K562 (cell line): ENCODE measurements around the gene PRR7. TPM values are rescaled to one million over a fixed set of nuclear protein-coding genes. Genes with fewer than 3 reads are reported as not detected.
A peak's percentile ranks its signal among the peaks of the same experiment; 100 is the strongest.

Experiments
- COPS2 ChIP-seq: fragments of 450-650 bp; conservative IDR thresholded peaks from 2 replicates; pipeline ENCODE4 v1.6.1; 2016; ENCODE audit warnings: mild to moderate bottlenecking, moderate library complexity
- HDGF ChIP-seq: fragments of 450-650 bp; IDR thresholded peaks from 2 replicates; pipeline ENCODE4 v1.6.1; 2016
- JUNB ChIP-seq: fragments of 450-650 bp; formaldehyde crosslinking; conservative IDR thresholded peaks from 2 replicates; pipeline ENCODE4 v1.4.0; 2020; ENCODE audit warnings: mild to moderate bottlenecking
- NFIC ChIP-seq: fragments of 450-650 bp; IDR thresholded peaks from 2 replicates; pipeline ENCODE4 v1.6.1; 2017; ENCODE audit warnings: mild to moderate bottlenecking, inconsistent platforms
- NR2C2 ChIP-seq, 2 experiments: fragments of 200-800 bp in 1 of 2; sonication (Bioruptor generic) in 1 of 2; sonication (generic) in 1 of 2; formaldehyde crosslinking in 1 of 2; IDR thresholded peaks; 2 replicates each; pipeline versions ENCODE4 v1.6.1 to v1.8.0; 2016 to 2022; ENCODE audit warnings: mild to moderate bottlenecking in 1 of 2, missing compliant biosample characterization in 1 of 2, missing genetic modification characterization in 1 of 2, missing genetic modification reagents in 1 of 2
- PCBP1 ChIP-seq: fragments of 200-400 bp; formaldehyde crosslinking; IDR thresholded peaks from 2 replicates; pipeline ENCODE4 v1.6.1; 2018; ENCODE audit warnings: mild to moderate bottlenecking, low read depth, low read length; ENCODE audit not compliant: poor library complexity, severe bottlenecking
- PHF8 ChIP-seq: fragments of 200-600 bp; sonication (generic); IDR thresholded peaks from 2 replicates; pipeline ENCODE4 v1.6.1; 2012; ENCODE audit warnings: mixed run types, mild to moderate bottlenecking, inconsistent platforms, low read length, moderate library complexity, borderline replicate concordance
- ZBTB7A ChIP-seq: IDR thresholded peaks from 2 replicates; pipeline ENCODE4 v1.6.1; 2011; ENCODE audit warnings: low read depth, mild to moderate bottlenecking, low read length, moderate library complexity, borderline replicate concordance; ENCODE audit not compliant: control insufficient read depth
- polyA plus RNA-seq, 8 experiments: library from polyadenylated mRNA; depleted of rRNA in 4 of 8; stranded (reverse) in 5 of 8; unstranded in 3 of 8; fragments of >200 nt; fragmentation: Nextera tagmentation in 2 of 8; fragmentation: Illumina TruSeq in 1 of 8; extraction: Ambion mirVana in 2 of 8; extraction: Trizol in 1 of 8; gene quantifications; 2 replicates each; pipeline versions ENCODE4 v1.2.1 to v1.2.3, GENCODE V29; 2011 to 2014; ENCODE audit warnings: inconsistent platforms in 1 of 8, missing spikeins in 1 of 8
- total RNA-seq, 7 experiments: library from RNA; depleted of rRNA in 6 of 7; stranded (reverse); fragments of >200 nt in 6 of 7; fragmentation: Illumina TruSeq in 2 of 7; extraction: Trizol in 2 of 7; gene quantifications; 2 replicates each; pipeline versions ENCODE4 v1.2.1 to v1.2.3, GENCODE V29; 2011 to 2021; ENCODE audit warnings: low replicate concordance in 1 of 7
- TF ChIP-seq, protein P1 (sequence below): fragments of 250-450 bp; sonication (Bioruptor Pico); IDR thresholded peaks from 2 replicates; pipeline ENCODE4 v1.8.0; 2021; ENCODE audit warnings: moderate library complexity, mild to moderate bottlenecking, inconsistent platforms
- TF ChIP-seq, protein P2 (sequence below): sonication (generic); formaldehyde crosslinking; IDR thresholded peaks from 2 replicates; pipeline ENCODE4 v1.8.0; 2022; ENCODE audit warnings: mild to moderate bottlenecking, missing genetic modification reagents
- TF ChIP-seq, protein P3 (sequence below): fragments of 250-450 bp; sonication (Bioruptor Pico); IDR thresholded peaks from 2 replicates; pipeline ENCODE4 v1.8.0; 2022; ENCODE audit warnings: moderate library complexity, mild to moderate bottlenecking, inconsistent platforms
- TF ChIP-seq, protein P4 (sequence below): fragments of 200-800 bp; sonication (Bioruptor generic); IDR thresholded peaks from 2 replicates; pipeline ENCODE4 v1.6.1; 2017; ENCODE audit warnings: missing genetic modification characterization, missing compliant biosample characterization
- TF ChIP-seq, protein P5 (sequence below): fragments of 250-450 bp; sonication (Bioruptor Pico); IDR thresholded peaks from 2 replicates; pipeline ENCODE4 v1.4.0; 2020

The PRR7 gene
- total and polyA plus RNA-seq, 9 of the 15 experiments (the other 6 are each of a cell fraction or from before 2014, with no cell fraction given) = 0.80 to 11.3 (median 10.4) TPM; not detected in 4

DNA sequence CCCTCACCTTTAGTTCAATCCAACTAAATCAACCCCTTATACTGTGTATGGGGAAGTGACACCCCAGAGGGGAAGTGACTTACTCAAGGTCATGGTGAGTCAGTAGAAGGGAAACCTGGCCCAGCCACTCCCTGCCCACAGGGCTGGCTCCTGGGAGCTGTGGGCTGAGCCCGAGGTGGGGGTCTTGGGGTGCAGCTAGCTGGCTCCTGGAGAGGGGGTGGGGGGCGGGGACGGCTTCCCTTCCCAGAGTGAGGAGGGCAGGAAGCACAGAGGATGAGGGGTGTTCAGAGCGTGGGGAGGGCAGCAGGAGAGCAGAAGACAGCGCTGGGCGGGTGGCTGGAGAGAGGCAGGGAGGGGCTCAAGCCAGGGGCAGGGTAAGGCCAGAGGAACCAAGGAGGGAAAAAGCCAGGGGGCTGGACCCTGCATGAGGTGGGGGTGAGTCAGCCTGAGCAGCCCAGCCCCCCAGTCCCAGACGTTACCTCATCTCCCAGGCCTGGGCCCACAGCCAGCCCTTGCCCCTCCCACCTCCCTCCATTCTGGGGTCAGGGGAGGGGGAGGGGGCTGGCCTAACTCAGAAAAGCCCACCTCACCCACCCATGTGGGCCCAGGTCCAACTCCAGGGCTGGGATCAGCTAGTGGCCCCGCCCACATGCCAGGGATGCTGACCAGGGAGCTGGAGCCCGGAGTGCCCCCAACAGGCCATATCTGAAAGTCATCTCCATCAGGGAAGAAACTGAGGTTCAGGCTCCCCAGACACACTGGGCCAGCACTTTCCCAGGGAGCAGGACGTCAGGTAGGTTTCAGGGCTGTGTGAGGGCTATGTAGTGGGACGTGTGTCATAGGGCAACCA is 48.0 kb downstream of the PRR7 start (continued):
- TF ChIP-seq PCBP1 (no peak), ZBTB7A (peak; percentile 97), PHF8 (no peak), JUNB (CRISPR knock-in tag) (no peak), NR2C2 (CRISPR knock-in tag; IDR thresholded peaks at IDR 0.05) (no peak), NR2C2 (tag; IDR thresholded peaks at IDR 0.05) (peak; percentile 63), NFIC (peak; percentile 86), HDGF (no peak; the same call in 1 of the 2 replicates), COPS2 (no peak)
- TF ChIP-seq, protein P1, sequence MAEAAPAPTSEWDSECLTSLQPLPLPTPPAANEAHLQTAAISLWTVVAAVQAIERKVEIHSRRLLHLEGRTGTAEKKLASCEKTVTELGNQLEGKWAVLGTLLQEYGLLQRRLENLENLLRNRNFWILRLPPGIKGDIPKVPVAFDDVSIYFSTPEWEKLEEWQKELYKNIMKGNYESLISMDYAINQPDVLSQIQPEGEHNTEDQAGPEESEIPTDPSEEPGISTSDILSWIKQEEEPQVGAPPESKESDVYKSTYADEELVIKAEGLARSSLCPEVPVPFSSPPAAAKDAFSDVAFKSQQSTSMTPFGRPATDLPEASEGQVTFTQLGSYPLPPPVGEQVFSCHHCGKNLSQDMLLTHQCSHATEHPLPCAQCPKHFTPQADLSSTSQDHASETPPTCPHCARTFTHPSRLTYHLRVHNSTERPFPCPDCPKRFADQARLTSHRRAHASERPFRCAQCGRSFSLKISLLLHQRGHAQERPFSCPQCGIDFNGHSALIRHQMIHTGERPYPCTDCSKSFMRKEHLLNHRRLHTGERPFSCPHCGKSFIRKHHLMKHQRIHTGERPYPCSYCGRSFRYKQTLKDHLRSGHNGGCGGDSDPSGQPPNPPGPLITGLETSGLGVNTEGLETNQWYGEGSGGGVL (CRISPR knock-in tag) = no peak
- TF ChIP-seq, protein P2, sequence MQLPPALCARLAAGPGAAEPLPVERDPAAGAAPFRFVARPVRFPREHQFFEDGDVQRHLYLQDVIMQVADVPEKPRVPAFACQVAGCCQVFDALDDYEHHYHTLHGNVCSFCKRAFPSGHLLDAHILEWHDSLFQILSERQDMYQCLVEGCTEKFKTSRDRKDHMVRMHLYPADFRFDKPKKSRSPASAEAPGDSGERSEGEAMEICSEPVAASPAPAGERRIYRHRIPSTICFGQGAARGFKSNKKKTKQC (CRISPR knock-in tag) = no peak
- TF ChIP-seq, protein P3, sequence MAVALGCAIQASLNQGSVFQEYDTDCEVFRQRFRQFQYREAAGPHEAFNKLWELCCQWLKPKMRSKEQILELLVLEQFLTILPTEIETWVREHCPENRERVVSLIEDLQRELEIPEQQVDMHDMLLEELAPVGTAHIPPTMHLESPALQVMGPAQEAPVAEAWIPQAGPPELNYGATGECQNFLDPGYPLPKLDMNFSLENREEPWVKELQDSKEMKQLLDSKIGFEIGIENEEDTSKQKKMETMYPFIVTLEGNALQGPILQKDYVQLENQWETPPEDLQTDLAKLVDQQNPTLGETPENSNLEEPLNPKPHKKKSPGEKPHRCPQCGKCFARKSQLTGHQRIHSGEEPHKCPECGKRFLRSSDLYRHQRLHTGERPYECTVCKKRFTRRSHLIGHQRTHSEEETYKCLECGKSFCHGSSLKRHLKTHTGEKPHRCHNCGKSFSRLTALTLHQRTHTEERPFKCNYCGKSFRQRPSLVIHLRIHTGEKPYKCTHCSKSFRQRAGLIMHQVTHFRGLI (CRISPR knock-in tag) = no peak
- TF ChIP-seq, protein P4, sequence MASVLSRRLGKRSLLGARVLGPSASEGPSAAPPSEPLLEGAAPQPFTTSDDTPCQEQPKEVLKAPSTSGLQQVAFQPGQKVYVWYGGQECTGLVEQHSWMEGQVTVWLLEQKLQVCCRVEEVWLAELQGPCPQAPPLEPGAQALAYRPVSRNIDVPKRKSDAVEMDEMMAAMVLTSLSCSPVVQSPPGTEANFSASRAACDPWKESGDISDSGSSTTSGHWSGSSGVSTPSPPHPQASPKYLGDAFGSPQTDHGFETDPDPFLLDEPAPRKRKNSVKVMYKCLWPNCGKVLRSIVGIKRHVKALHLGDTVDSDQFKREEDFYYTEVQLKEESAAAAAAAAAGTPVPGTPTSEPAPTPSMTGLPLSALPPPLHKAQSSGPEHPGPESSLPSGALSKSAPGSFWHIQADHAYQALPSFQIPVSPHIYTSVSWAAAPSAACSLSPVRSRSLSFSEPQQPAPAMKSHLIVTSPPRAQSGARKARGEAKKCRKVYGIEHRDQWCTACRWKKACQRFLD (CRISPR knock-in tag) = no peak
- TF ChIP-seq, protein P5, sequence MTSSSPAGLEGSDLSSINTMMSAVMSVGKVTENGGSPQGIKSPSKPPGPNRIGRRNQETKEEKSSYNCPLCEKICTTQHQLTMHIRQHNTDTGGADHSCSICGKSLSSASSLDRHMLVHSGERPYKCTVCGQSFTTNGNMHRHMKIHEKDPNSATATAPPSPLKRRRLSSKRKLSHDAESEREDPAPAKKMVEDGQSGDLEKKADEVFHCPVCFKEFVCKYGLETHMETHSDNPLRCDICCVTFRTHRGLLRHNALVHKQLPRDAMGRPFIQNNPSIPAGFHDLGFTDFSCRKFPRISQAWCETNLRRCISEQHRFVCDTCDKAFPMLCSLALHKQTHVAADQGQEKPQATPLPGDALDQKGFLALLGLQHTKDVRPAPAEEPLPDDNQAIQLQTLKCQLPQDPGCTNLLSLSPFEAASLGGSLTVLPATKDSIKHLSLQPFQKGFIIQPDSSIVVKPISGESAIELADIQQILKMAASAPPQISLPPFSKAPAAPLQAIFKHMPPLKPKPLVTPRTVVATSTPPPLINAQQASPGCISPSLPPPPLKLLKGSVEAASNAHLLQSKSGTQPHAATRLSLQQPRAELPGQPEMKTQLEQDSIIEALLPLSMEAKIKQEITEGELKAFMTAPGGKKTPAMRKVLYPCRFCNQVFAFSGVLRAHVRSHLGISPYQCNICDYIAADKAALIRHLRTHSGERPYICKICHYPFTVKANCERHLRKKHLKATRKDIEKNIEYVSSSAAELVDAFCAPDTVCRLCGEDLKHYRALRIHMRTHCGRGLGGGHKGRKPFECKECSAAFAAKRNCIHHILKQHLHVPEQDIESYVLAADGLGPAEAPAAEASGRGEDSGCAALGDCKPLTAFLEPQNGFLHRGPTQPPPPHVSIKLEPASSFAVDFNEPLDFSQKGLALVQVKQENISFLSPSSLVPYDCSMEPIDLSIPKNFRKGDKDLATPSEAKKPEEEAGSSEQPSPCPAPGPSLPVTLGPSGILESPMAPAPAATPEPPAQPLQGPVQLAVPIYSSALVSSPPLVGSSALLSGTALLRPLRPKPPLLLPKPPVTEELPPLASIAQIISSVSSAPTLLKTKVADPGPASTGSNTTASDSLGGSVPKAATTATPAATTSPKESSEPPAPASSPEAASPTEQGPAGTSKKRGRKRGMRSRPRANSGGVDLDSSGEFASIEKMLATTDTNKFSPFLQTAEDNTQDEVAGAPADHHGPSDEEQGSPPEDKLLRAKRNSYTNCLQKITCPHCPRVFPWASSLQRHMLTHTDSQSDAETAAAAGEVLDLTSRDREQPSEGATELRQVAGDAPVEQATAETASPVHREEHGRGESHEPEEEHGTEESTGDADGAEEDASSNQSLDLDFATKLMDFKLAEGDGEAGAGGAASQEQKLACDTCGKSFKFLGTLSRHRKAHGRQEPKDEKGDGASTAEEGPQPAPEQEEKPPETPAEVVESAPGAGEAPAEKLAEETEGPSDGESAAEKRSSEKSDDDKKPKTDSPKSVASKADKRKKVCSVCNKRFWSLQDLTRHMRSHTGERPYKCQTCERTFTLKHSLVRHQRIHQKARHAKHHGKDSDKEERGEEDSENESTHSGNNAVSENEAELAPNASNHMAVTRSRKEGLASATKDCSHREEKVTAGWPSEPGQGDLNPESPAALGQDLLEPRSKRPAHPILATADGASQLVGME = no peak
